ENCODE measurements around the gene TMEM214.
A peak's percentile ranks its signal among the peaks of the same experiment; 100 is the strongest.

Gene TMEM214

GRCh38 chr2:27032495-27033252 is at the start of gene TMEM214:
TMEM214 (plus strand) TSS chr2:27032965; CDS start chr2:27033016, 51 bp downstream.
- peak; percentile 55 for DNase-seq (ENCODE audit: low read depth)

- no peak for DNase-seq (ENCODE audit: low read depth)
Observed at GRCh38 chr2:26983746-26984145, 49.0 kb upstream of the TMEM214 start.

DNA sequence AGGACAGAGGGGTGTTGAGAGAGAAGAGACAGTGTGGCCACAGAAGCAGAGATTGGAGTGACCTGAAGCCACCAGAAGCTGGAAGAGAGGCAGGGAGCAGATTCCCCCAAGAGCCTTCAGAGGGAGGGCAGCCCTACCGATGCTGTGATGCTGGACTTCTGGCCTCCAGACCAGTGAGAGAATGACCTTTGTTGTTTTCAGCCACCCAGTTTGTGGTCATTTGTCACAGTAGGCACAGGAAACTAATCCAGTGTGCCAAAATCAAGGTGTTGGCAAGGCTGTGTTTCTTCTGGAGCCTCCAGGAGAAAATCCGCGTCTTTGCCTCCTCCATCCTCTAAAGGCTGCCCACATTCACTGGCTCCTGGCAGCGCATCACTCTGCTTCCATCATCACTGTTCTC is 47.0 kb upstream of the TMEM214 start:
- DNase-seq (ENCODE audit: low read depth) = no peak

- DNase-seq (ENCODE audit: low read depth) = no peak
Observed at GRCh38 chr2:26986576-26986975, 46.2 kb upstream of the TMEM214 start.

DNA sequence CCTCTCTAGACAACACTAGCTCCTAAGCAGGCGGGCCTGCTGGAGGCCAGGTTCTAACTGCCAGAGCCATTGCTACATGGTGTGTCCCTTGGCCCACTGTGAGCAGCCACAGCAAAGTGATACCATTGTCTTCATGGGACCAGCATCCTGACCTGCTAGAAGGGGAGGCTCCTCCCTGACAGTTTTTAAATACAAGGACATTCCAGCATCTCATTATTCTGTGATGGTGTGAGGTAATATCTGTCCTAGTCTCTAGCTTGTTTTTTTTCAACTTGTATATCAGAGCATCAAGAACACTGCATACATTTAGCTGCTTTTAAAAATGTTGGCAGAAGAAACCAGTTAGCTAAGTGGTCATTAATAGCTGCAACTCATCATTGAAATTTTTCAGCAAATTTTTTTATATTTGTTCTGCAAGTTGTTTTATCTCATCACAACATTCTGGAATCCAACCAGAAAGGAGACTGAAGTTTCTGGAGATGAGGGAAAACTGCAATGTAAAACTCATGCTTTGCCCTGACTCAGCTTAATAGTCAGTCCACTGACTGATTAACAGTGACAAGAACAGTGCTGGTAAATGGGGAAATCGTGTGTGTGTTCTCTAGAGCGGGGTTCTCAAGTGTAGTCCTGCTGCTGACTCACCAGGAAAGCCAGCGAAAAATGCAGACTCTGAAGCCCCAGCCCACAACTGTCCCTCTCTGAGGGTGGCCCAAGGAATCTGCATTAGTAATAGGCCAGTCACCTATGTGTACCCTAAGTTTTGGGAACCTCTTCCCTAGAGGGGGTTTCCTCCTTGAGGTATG is 44.5 kb upstream of the TMEM214 start:
- no peak for DNase-seq (ENCODE audit: low read depth)

DNA sequence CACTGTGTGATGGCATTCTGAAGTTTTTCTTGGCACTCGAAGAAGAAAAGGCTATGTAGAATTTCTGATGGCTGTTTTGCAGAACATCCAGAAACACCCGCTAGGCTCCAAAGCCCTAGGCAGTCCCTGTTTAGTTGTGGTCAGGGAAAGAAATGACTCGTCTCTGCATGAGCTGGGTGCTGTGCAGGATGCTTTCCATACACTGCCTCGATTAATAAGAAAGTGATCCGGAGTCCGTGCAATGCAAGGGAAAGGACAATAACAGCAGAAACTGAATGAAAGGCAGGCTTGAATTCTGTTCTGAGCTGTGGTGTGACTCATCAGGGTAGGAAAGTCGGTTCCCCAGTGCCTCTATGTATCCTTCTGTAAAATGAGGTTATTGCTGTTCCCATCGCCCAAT is 43.6 kb upstream of the TMEM214 start:
- no peak for DNase-seq (ENCODE audit: low read depth)

GRCh38 chr2:26991717-26992116 is 41.0 kb upstream of the TMEM214 start:
- no peak for DNase-seq (ENCODE audit: low read depth)

GRCh38 chr2:26993768-26994167 is 39.0 kb upstream of the TMEM214 start:
- DNase-seq (ENCODE audit: low read depth) = no peak

- DNase-seq (ENCODE audit: low read depth) = no peak
Observed at GRCh38 chr2:26994983-26995382, 37.8 kb upstream of the TMEM214 start.

- no peak for DNase-seq (ENCODE audit: low read depth)
Observed at GRCh38 chr2:26997394-26997793, 35.4 kb upstream of the TMEM214 start.

DNA sequence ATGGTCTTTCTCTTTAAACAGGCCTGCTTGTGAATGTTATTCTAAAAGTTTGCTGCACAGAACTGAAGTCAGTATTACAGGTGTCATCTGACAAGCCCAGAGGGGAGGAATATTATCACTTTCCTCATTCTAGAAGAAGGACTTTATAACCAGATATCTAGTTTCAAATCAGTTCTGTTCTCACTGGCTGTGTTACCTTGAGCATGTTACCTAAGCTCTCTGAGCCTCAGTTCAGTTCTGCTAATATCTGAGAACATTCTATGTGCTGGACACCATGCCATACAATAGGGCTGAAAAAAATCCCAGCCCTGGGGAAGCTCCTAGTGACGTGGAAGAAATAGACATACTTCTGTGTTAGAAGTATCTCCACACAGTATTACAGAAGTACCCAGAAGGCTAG is 34.4 kb upstream of the TMEM214 start:
- DNase-seq (ENCODE audit: low read depth) = no peak

GRCh38 chr2:27000228-27000627 is 32.5 kb upstream of the TMEM214 start:
- DNase-seq (ENCODE audit: low read depth) = no peak

DNA sequence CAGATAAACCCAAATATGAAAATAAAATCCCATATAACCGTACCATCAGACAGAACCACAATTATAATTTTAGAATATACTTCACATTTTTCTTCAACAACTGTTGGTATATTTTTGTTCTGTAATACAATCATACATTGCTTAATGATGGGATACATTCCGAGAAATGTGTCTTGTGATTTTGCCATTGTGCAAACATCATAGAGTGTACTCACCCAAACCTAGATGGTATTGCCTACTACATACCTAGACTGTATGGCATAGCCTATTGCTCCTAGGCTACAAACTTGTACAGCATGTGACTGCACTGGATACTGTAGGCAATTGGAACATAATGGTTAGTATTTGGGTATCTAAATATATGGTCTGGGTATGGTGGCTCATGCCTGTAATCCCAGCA is 31.8 kb upstream of the TMEM214 start:
- DNase-seq (ENCODE audit: low read depth) = no peak

GRCh38 chr2:27001950-27002349 is 30.8 kb upstream of the TMEM214 start:
- DNase-seq (ENCODE audit: low read depth) = no peak

DNA sequence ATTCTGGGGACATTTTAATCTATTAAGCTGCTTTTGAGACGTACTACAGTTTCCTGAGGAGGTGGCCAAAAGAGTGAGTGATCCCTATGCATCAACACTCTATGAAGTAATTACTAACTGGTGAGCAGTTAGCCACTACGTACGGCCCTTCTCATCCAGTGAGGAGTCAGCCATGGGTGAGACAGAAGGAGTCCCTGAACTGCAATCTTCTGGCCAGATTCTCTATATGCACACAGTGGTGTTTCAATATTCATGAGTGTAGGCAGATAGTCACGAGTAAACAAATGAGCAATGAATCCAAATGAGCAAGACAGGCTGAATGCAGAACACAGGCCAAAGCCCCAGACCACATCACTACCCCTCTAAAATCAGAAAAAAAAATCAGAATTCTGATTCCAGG is 29.8 kb upstream of the TMEM214 start:
- no peak for DNase-seq (ENCODE audit: low read depth)

DNA sequence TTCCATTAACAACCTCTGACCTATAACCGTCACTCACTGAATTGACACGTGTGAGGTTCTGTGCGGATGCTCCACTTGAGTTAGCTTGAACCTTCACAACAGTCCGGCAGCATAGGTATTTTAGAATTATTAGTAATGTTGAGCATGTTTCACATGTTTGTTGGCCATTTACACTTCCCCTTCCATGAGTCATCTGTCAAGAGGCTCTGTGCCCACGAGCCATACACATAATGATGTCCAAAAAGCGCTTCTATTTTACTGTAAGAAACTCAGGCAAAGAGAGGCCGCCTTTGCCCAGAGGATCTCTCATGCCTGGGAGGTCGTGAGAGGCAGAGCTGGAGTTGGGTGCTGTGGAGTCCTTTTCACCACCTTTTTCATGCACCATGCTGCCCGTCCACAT is 28.9 kb upstream of the TMEM214 start:
- DNase-seq (ENCODE audit: low read depth) = no peak

DNA sequence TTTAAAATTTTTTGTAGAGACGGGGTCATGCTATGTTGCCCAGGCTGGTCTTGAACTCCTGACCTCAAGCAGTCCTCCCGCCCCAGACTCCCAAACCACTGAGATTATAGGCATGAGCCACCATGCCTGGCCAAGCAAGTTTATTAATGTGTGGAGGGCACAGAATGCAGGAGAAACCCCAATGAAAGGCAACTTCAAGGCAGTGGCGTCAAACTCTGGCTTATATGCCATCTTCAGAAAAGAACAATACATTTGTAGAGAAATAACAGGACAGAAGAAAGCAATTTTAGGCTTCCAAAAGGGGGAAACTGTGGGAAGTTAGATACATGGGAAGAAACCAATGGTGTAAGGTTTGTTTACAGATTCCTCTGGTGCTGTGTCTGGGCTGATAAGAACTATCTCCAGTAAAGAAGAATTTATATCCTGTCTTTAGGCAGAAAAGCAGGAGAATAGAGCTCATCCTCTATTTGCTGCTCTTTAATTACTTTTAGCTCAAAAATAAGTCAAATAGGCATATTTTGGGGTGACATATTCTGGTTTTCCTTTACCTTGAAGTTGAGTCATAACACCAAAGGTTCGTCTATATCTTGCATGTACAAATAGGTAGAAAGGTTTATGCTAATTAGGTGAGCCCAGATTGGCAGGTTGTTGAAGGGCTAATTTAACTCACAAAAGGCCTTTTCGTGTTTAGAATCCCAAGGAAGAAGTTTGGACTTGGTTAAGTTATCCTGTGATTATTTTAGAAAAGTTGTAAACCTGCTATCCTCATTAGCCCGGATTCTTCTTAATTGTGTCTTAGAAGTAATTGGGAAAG is 26.0 kb upstream of the TMEM214 start:
- no peak for DNase-seq (ENCODE audit: low read depth)

GRCh38 chr2:27007416-27008374 is 25.1 kb upstream of the TMEM214 start:
- DNase-seq (ENCODE audit: low read depth) = no peak

DNA sequence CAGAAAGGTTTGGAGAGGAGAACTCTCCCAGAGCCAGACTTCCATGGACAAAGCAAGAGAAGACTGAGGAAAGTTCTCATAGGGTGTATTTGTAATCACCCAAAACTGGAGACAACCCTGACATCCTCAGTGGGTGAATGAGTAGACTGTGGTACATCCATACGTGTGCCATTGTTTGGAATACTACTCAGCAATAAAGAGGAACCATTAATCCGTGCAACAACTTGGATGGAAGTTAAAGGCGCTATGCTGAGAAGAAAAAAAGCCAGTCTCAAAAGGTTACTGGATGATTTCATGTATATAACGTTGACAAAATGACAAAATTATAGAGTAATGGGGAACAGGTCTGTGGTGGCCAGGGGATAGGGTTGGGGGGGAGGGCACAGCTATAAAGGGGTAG is 24.1 kb upstream of the TMEM214 start:
- no peak for DNase-seq (ENCODE audit: low read depth)

DNA sequence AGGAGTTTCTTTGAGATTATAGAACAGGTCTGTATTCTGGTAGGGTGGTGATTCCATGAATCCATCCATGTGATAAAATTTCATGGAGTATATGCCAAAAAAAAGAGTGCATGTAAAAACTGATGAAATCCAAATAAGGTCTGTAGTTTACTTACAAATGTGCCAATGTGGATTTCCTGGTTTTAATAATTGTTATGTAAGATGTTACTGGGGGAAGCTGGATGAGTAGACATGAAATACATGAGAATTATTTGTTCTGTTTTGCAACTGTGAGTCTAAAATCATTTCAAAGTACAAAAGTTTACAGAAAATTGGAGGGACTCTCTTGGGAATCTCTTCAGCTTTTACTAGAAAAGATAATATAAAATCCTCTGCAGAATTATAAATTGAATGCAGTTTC is 23.7 kb upstream of the TMEM214 start:
- no peak for DNase-seq (ENCODE audit: low read depth)

DNA sequence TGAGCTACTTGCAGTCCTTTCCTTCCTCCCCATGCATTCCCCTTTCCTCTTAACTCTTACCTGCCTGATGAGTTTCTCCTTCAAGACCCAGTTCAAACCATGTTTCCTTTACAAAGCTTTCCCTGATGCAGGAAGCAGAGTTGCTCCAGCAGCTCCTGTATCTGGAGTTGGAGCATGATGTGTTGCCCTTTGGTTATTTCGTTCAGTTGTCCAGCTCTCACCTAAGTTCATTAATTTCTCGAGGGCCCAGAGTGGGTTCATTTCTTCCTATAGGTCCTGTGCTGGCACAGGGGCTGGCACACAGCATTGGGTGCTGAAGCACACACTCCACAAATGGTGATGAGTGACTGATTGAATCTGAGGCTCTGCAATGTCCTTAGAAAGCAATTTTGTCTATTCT is 23.0 kb upstream of the TMEM214 start:
- DNase-seq (ENCODE audit: low read depth) = no peak

DNA sequence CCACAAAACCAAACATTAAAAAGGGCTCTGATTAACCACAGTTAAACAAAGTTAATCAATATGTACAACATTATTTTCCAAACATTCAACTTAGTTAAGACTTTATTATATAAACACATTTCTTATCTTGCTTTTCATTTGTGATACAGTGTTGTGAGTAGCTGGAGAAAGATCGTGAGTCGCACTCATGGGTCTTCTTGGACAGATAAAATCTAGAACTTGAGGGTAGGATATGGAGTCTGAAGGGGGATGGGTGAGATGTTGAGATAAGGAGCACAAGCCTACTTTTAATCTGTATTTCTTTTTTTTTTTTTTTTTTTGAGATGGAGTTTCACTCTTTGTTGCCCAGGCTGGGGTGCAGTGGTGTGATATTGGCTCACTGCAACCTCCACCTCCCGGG is 22.6 kb upstream of the TMEM214 start:
- DNase-seq (ENCODE audit: low read depth) = no peak

All from activated gamma-delta T cell treated with anti-CD3 and anti-CD28 coated beads, Interleukin-2, amount 50 U/mL, for 16 hours (primary cell).